Cardiac septum (tissue), 1 donor: Measurements from ENCODE around the gene HMOX2. TPM values are rescaled to one million over a fixed set of nuclear protein-coding genes. Genes with fewer than 3 reads are reported as not detected.

Source experiments
- DNase-seq: peaks from one replicate; pipeline ENCODE4 v3.0.0-alpha.2; 2020; ENCODE audit warnings: low spot score
- intact Hi-C: fragments of 100-400 bp; cut with DNase I; formaldehyde crosslinking; loops from one replicate; pipeline ENCODE4 v1.14.0; 2022
- total RNA-seq: library from RNA; stranded (reverse); fragmentation: NEBNext Ultra II Directional; extraction: Animal tissue kit (Norgen Biotek cat#: 25700); gene quantifications from one replicate; pipeline ENCODE4 v1.2.1, GENCODE V29; 2021
- donor health status: DM: no; HTN: no; CAD: no.

Gene HMOX2
- total RNA-seq, 1 donor from 2014 or later: 69.1 TPM

GRCh38 chr16:4515611-4516233 lies 39.5 kb downstream of the HMOX2 start:
- no peak for DNase-seq
- intact Hi-C loops: no loop called here

GRCh38 chr16:4517812-4518680 lies 41.8 kb downstream of the HMOX2 start:
- intact Hi-C loops: no loop called here
- no peak for DNase-seq

- DNase-seq: no peak
- intact Hi-C loops: no loop called here
Observed at GRCh38 chr16:4519274-4520058, 43.3 kb downstream of the HMOX2 start.

GRCh38 chr16:4520913-4521312 lies 44.7 kb downstream of the HMOX2 start:
- intact Hi-C loops: no loop called here

GRCh38 chr16:4522051-4522581 lies 45.9 kb downstream of the HMOX2 start:
- intact Hi-C loops: no loop called here
- DNase-seq: no peak

More at GRCh38 chr16:4520913-4521312, 44.7 kb downstream of the HMOX2 start:
- no peak for DNase-seq

GRCh38 chr16:4523686-4524085 lies 47.5 kb downstream of the HMOX2 start:
- DNase-seq: no peak
- intact Hi-C loops: no loop called here

- no peak for DNase-seq
Observed at GRCh38 chr16:4524571-4524970, 48.4 kb downstream of the HMOX2 start.

GRCh38 chr16:4525069-4525468 lies 48.9 kb downstream of the HMOX2 start:
- DNase-seq: no peak
- intact Hi-C loops: no loop called here

More at GRCh38 chr16:4524571-4524970, 48.4 kb downstream of the HMOX2 start:
- intact Hi-C loops: no loop called here

GRCh38 chr16:4525634-4526277 lies 49.6 kb downstream of the HMOX2 start:
- intact Hi-C loops: no loop called here
- no peak for DNase-seq

GRCh38 chr16:4529085-4530060 lies 53.2 kb downstream of the HMOX2 start:
- intact Hi-C loops: no loop called here
- no peak for DNase-seq

GRCh38 chr16:4531811-4532210 lies 55.6 kb downstream of the HMOX2 start:
- DNase-seq: no peak
- intact Hi-C loops: no loop called here

- DNase-seq: no peak
- intact Hi-C loops: no loop called here
Observed at GRCh38 chr16:4532238-4532637, 56.0 kb downstream of the HMOX2 start.

GRCh38 chr16:4533490-4533889 lies 57.3 kb downstream of the HMOX2 start:
- no peak for DNase-seq
- intact Hi-C loops: no loop called here

GRCh38 chr16:4534151-4534790 lies 58.1 kb downstream of the HMOX2 start:
- no peak for DNase-seq
- intact Hi-C loops: no loop called here

- intact Hi-C loops: no loop called here
- no peak for DNase-seq
Observed at GRCh38 chr16:4535627-4536108, 59.5 kb downstream of the HMOX2 start.

GRCh38 chr16:4536391-4537106 lies 60.4 kb downstream of the HMOX2 start:
- DNase-seq: no peak
- intact Hi-C loops: no loop called here
